SK-N-SH treated with all-trans-retinoic acid at 6 μM for 48 hours (cell line): ENCODE data around the gene KSR2.

ENCODE experiments used
- ARNTL ChIP-seq: fragments of 450-650 bp; formaldehyde crosslinking; IDR thresholded peaks from 2 replicates; pipeline ENCODE4 v1.5.0; 2020; ENCODE audit warnings: low read depth, mild to moderate bottlenecking, moderate library complexity, borderline replicate concordance
- ESRRG ChIP-seq: fragments of 250-450 bp; sonication (Bioruptor Pico); IDR thresholded peaks from 2 replicates; pipeline ENCODE4 v1.6.1; 2021; ENCODE audit warnings: mild to moderate bottlenecking
- TCF4 ChIP-seq: fragments of 250-450 bp; sonication (Bioruptor Pico); IDR thresholded peaks from 2 replicates; pipeline ENCODE4 v1.8.0; 2021; ENCODE audit warnings: mild to moderate bottlenecking, moderate library complexity, borderline replicate concordance

DNA sequence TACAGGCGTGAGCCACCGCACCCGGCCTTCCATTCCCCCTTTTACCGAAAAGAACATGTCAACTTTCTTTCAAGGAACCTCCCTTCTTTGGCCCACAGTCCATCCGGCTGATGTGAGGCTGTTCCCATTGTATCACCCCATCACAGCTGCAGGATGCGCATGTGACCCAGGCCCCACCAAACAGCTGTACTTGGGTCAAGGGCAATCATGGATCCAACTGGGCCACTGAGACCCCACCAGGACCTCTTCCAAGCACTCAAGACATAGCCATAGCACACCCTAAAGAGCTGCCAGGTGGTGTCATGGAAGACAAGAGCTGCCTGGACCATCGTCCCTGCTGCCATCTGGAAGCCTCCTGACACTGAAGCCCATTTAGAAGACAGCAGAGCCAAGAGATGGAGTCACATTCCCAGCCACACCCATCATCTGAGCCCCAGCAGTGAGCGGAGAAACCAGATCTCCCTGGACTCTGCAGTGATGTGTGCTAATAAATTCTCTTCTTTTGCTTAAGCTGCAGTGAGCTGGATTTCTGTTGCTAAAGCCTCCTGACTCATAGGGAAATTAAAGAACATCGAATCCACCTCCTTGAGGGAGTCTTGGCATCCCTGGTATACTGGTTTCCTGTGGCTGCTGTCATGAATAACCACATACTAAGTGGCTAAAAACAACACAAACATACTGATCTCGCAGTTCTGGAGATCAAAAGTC lies 105.6 kb downstream of the KSR2 start:
- TF ChIP-seq ARNTL (CRISPR knock-in tag) (no peak), TCF4 (CRISPR knock-in tag) (no peak), ESRRG (no peak)
